DOHH2 (cell line): Measurements from ENCODE around the gene SLC16A12.

ENCODE experiments used
- CTCF ChIP-seq: fragments of 200-600 bp; sonication (generic); IDR thresholded peaks from one replicate; pipeline ENCODE4 v1.5.1; 2014; ENCODE audit warnings: antibody characterized with exemption, mild to moderate bottlenecking, low read depth, low read length; ENCODE audit not compliant: poor library complexity, severe bottlenecking
- EZH2phosphoT487 ChIP-seq: fragments of 200-600 bp; sonication (generic); IDR thresholded peaks from 2 replicates; pipeline ENCODE4 v1.6.1; 2017; ENCODE audit warnings: borderline replicate concordance, mild to moderate bottlenecking, antibody characterized with exemption, low read length, moderate library complexity, mixed read lengths

- TF ChIP-seq CTCF (no peak), EZH2phosphoT487 (no peak)
Observed at GRCh38 chr10:89553064-89553734, 17.8 kb upstream of the SLC16A12 start.
